Skin of body (tissue), 2 donors: ENCODE measurements around the gene PBX4. TPM values are rescaled to one million over a fixed set of nuclear protein-coding genes. Genes with fewer than 3 reads are reported as not detected.
A peak's percentile ranks its signal among the peaks of the same experiment; 100 is the strongest.

Source experiments
- DNase-seq: peaks from one replicate; lab custom pipeline; 2025; lab: John Stamatoyannopoulos, UW
- total RNA-seq: library from RNA; depleted of rRNA; stranded (reverse); fragments of >200 nt; gene quantifications from one replicate; pipeline ENCODE4 v1.2.3, GENCODE V29; 2014

Gene PBX4
- total RNA-seq, 1 donor from 2014 or later: 5.0 TPM

DNA sequence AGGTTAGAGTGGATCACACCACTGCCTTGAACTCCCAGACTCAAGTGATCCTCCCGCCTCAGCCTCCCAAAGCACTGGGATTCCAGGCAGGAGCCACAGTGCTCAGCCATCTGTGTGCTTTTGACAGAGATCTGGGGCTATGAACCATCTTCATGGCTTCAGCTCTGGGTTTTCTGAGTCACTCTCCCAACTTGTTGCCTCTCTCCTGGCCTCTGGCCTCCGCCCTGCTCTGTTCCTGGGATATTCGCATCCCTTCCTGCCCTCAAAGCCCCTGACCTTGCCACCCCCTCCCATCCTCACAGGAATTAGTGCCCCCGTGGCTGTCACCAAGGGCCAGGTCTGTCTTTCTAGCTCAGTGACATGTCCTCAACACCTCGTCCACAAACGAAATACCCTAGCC is 30.7 kb upstream of the PBX4 start:
- DNase-seq: no peak

- DNase-seq: no peak
Measured at GRCh38 chr19:19647037-19647835, 28.7 kb upstream of the PBX4 start.

- no peak for DNase-seq
Measured at GRCh38 chr19:19645233-19645870, 26.9 kb upstream of the PBX4 start.

GRCh38 chr19:19644054-19644388 is 25.5 kb upstream of the PBX4 start:
- no peak for DNase-seq

DNA sequence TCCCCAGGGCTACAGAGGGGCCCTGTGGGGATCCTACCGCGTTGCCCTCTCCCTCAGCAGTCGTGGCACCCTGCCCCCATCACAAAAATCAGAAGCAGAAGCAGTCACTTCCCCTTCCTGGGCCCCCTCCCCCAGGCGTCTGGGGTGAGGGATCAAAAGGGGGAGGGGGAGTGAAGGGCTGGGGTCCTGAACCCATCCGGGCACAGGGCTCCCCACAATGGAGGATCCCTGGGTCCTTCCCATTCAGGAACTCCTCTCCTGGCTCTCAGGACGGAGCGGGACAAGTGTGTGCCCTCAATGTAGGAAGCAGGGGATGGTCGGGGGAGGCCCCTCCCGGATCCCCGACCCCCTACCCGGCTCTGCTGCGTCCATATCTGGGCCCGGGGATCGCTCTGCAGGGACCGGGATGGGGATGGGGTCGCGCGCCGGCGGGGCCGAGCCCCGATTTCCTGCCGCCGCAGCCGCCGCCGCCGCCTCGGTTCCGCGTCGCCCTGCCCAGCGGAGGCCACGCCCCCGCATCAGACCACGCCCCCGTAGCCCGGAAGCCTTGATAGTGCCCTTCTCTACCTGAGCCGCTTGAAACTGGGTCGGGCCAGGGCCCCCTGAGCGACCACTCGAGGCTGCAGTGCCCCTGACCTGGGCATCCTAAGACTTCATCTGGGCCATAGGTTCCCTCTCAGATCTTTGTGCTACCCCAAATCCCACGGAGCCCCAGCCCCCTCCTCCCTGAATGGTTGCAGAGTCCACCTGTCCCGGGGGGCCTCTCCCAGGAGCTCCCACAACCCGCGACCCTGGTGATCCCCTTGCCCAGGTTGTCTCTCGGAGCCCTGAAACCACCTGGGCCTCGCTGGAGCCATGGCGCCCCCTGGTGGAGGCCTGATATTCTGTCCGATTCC is 24.9 kb upstream of the PBX4 start, which contains the start of gene GMIP:
Gene GMIP (minus strand): TSS at position 500 of the 896 bp plus-strand sequence. CDS start 128 bp downstream, at position 372.
- peak; percentile 44 for DNase-seq

- no peak for DNase-seq
Measured at GRCh38 chr19:19642506-19643157, 24.1 kb upstream of the PBX4 start.

DNA sequence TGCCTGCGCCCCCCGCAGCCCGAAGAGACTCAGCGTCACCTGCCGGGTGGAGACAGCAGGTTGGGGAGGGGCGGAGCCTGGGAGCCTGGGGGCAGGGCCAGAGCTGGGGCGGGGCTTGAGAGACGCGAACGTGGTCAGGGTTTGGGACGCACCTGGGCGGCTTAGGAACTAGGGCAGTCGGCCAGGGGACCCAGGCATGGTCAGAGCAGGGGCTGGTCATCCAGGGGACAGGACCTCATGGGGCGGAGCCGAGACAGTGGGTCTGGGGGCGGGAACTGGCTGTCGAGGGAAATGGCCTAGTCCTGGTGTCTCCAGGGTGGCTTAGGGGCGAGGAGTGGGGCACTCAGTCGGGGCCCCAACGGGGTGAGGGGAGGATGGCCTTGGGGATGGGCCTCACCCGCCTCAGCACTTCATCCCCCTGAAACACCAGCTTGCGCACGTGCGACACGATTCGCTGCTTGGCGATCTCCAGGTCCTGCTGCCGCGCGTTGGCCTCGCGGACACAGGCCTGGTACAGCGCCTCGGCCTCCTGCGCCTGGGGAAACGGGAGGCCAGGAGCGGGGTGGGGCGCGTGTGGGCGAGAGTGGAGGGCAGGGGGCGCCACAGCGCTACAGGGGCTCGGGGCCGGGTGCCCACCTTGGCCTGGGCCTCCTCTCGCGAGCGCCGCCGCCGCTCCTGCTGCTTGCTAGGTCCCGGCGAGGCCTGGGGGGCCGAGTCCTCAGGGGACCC is 19.2 kb upstream of the PBX4 start:
- DNase-seq: no peak

DNA sequence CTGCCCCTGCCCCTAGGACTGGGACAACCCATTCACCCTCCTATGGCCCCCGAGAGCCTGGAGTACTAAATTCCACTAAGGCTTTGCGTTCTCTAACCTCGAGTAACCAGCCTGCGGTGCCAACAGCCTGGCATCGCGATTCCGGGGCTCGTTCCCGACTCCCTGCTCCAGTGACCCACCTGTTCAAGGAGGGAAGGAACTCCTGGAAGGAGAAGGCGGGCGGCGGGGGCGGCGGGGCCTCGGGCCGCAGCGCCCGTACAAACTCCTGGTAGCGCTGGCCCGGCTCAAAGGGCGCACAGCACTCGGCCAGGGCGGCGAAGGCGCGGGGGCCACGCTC is 18.7 kb upstream of the PBX4 start:
- no peak for DNase-seq

- no peak for DNase-seq
Measured at GRCh38 chr19:19636573-19637185, 18.2 kb upstream of the PBX4 start.

GRCh38 chr19:19635313-19635702 is 16.8 kb upstream of the PBX4 start:
- no peak for DNase-seq

- DNase-seq: no peak
Measured at GRCh38 chr19:19634516-19635312, 16.2 kb upstream of the PBX4 start.

GRCh38 chr19:19633711-19634515 is 15.4 kb upstream of the PBX4 start:
- no peak for DNase-seq

DNA sequence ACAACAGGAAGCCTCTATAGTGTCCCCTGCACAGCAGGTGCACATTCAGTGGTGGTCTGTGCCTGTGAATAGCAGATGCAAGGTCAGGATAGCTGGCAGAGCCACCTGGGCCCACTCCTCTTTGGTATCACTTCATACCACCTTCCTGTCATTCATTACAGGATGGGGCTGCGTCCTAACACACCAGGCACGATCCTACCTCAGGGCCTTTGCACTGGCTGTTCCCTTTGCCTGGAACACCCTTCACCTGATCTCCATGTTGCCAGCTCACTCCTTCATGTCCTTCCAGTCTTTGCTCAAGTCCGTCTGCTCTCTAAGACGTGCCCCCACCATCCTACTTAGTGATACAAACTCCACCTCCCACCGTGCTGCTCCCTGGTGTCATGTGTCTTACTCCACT is 14.2 kb upstream of the PBX4 start:
- no peak for DNase-seq

DNA sequence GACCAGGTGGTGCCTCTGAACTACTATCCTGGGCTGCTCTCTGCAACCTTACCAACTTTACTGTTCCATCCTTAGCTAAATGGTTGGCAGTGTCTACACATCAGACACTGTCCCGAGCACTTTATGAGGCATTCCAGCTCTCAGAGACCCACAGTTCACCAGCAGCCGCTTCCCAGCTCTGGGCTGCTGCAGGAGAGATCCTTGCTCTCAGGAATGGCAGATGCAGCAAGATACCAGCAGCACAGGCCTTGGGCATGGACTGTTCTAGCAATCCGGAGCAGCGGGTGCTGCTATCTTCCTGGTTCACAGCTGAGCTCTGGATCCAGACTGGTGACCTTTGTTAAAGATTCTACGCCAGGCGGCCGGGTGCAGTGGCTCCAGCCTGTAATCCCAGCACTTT is 12.9 kb upstream of the PBX4 start:
- no peak for DNase-seq

GRCh38 chr19:19630426-19630825 is 11.9 kb upstream of the PBX4 start:
- DNase-seq: no peak

GRCh38 chr19:19630062-19630414 is 11.6 kb upstream of the PBX4 start:
- DNase-seq: no peak

GRCh38 chr19:19628501-19629134 is 10.1 kb upstream of the PBX4 start:
- DNase-seq: no peak
